Trophoblast cell (in vitro differentiated cells and primary cell): ENCODE data around the gene PDE6G.

Source experiments
- DNase-seq, 2 donors: peaks; one replicate each; pipeline ENCODE4 v3.0.0-alpha.2; 2016
- H2AFZ ChIP-seq: 2 replicates; pipeline ENCODE4 v1.6.1; 2013; ENCODE audit warnings: low read length, moderate library complexity, mild to moderate bottlenecking; ENCODE audit not compliant: insufficient read depth, poor library complexity
- H2AK5ac ChIP-seq: 2 replicates; pipeline ENCODE4 v1.6.1; 2013; ENCODE audit warnings: mild to moderate bottlenecking, low read length
- H2BK120ac ChIP-seq: 2 replicates; pipeline ENCODE4 v1.6.1; 2013; ENCODE audit warnings: low read length, mild to moderate bottlenecking, moderate library complexity; ENCODE audit not compliant: insufficient read depth, poor library complexity
- H2BK12ac ChIP-seq: 2 replicates; pipeline ENCODE4 v1.6.1; 2013; ENCODE audit warnings: mild to moderate bottlenecking, low read length, moderate library complexity
- H2BK5ac ChIP-seq: 2 replicates; pipeline ENCODE4 v1.6.1; 2013; ENCODE audit warnings: low read length, low read depth, moderate library complexity, mild to moderate bottlenecking; ENCODE audit not compliant: poor library complexity
- H3K14ac ChIP-seq: 2 replicates; pipeline ENCODE4 v1.6.1; 2013; ENCODE audit warnings: mild to moderate bottlenecking, low read length
- H3K18ac ChIP-seq: 2 replicates; pipeline ENCODE4 v1.6.1; 2013; ENCODE audit warnings: mild to moderate bottlenecking, low read length
- H3K23ac ChIP-seq: 2 replicates; pipeline ENCODE4 v1.6.1; 2013; ENCODE audit warnings: low read length
- H3K27ac ChIP-seq: 2 replicates; pipeline ENCODE4 v1.5.1; 2013; ENCODE audit warnings: low read depth, mild to moderate bottlenecking, inconsistent platforms, low read length, moderate library complexity
- H3K27me3 ChIP-seq: 2 replicates; pipeline ENCODE4 v1.6.1; 2013; ENCODE audit warnings: inconsistent platforms, mild to moderate bottlenecking, low read length, moderate library complexity; ENCODE audit not compliant: insufficient read depth
- H3K36me3 ChIP-seq, 2 experiments: 1 replicate in 1 of 2; 2 replicates in 1 of 2; pipeline ENCODE4 v1.6.1; 2013; ENCODE audit warnings: low read length in 2 of 2, mild to moderate bottlenecking in 2 of 2, moderate library complexity in 1 of 2; ENCODE audit not compliant: insufficient read depth in 2 of 2, control insufficient read depth in 1 of 2
- H3K4ac ChIP-seq: 2 replicates; pipeline ENCODE4 v1.6.1; 2013; ENCODE audit warnings: low read depth, mild to moderate bottlenecking, low read length, moderate library complexity
- H3K4me1 ChIP-seq, 2 experiments: 1 replicate in 1 of 2; 2 replicates in 1 of 2; pipeline ENCODE4 v1.6.1; 2013; ENCODE audit warnings: low read length in 2 of 2, mild to moderate bottlenecking in 2 of 2, moderate library complexity in 1 of 2; ENCODE audit not compliant: insufficient read depth in 2 of 2, control insufficient read depth in 1 of 2
- H3K4me2 ChIP-seq: 2 replicates; pipeline ENCODE4 v1.6.1; 2013; ENCODE audit warnings: inconsistent platforms, mild to moderate bottlenecking, low read length, moderate library complexity
- H3K4me3 ChIP-seq: 2 replicates; pipeline ENCODE4 v1.5.1; 2013; ENCODE audit warnings: mild to moderate bottlenecking, low read depth, low read length, inconsistent platforms
- H3K79me1 ChIP-seq: one replicate; pipeline ENCODE4 v1.6.1; 2013; ENCODE audit warnings: low read length
- H3K79me2 ChIP-seq: 2 replicates; pipeline ENCODE4 v1.6.1; 2013; ENCODE audit warnings: low read length, mild to moderate bottlenecking; ENCODE audit not compliant: control insufficient read depth, insufficient read depth, poor library complexity
- H3K9ac ChIP-seq: 2 replicates; pipeline ENCODE4 v1.6.1; 2013; ENCODE audit warnings: mild to moderate bottlenecking, low read length
- H3K9me3 ChIP-seq: 2 replicates; pipeline ENCODE4 v1.6.1; 2013; ENCODE audit warnings: low read depth, mild to moderate bottlenecking, control low read depth, inconsistent platforms, low read length; ENCODE audit not compliant: insufficient read depth
- H4K12ac ChIP-seq: 2 replicates; pipeline ENCODE4 v1.6.1; 2013; ENCODE audit warnings: low read depth, mild to moderate bottlenecking, low read length, moderate library complexity
- H4K8ac ChIP-seq: 2 replicates; pipeline ENCODE4 v1.6.1; 2013; ENCODE audit warnings: low read depth, mild to moderate bottlenecking, low read length, moderate library complexity
- H4K91ac ChIP-seq: one replicate; pipeline ENCODE4 v1.6.1; 2013; ENCODE audit warnings: low read depth, mild to moderate bottlenecking, low read length, moderate library complexity
- WGBS: extraction: QIAGEN DNeasy Blood & Tissue Kit; methylation state at CpG from one replicate; pipeline ENCODE4 v1.1.7; 2013; ENCODE audit warnings: missing lambda C conversion rate; ENCODE audit not compliant: insufficient read length, insufficient coverage; ENCODE audit errors: extremely low coverage; 5-methylcytosine and 5-hydroxymethylcytosine counted together

PDE6G gene

DNA sequence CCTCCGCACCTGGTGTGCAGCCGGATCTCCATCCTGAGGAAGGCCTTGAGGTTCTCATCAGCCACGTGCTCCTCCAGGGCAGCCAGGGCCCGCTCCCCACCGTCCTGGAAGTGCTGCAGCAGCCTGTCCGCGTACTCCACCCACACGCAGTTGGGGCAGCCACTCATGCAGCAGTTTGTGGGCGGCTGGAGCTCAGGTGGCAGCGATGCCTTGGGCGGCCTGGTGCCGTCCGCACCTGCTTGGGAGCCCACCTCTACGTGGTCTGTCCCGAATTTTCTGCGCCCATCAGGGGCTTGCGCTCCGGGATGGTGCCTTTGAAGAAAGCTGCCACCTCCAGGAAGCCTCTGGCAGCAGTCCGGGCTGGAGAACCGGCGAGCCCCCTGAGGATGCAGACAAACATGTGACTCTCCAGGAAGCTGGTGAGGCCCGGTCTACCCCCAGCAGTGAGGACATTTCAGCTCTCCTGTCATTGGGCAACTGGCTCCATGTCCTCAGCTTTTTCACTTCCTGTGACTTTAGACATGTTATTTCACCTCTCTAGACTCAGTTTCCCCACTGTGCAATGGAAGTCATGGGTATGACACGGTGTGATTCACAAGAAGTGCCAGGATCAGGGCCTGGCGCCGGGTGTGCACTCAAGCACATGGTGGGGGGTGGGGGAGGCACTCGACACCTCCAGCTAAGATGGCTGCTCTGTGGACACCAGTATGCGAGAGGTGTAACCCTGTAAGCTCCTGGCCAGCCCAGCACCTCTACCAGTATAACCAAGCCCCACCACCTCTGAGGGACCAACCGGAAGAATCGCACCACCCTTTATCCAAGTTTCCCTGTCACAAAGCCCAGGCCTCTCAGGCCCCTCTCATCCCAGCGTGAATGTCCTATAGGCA is 9.1 kb upstream of the PDE6G start:
- Histone ChIP-seq H3K14ac (peak overlapping the region; percentile 90), H2AK5ac (peak overlapping the region; percentile 64), H2BK5ac (peak overlapping the region; percentile 86), H3K4me3 (peak overlapping the region; percentile 81), H3K23ac (no peak overlapping the region), H3K27me3 (no peaks in the 10 kb centered on the region), H3K79me2 (peaks cover 13% of the 10 kb centered on the region), H3K79me1 (peaks cover 11% of the 10 kb centered on the region), H2BK12ac (no peak overlapping the region), H2AFZ (peak overlapping the region; percentile 82), H3K4ac (peak overlapping the region; percentile 56), H3K4me1 (peaks cover 16 to 18% of the 10 kb centered on the region in 2 experiments), H2BK120ac (peak overlapping the region; percentile 82), H3K9ac (peak overlapping the region; percentile 67), H3K4me2 (peak overlapping the region; percentile 67), H3K36me3 (peaks cover 14 to 23% of the 10 kb centered on the region in 2 experiments), H3K18ac (peak overlapping the region; percentile 83), H3K9me3 (no peaks in the 10 kb centered on the region), H4K8ac (peak overlapping the region; percentile 95), H4K91ac (peak overlapping the region; percentile 85), H3K27ac (no peak overlapping the region), H4K12ac (peak overlapping the region; percentile 79)
- DNase-seq = no peak
- no CpG with 5 or more reads among the region's 30 CpGs for WGBS

DNA sequence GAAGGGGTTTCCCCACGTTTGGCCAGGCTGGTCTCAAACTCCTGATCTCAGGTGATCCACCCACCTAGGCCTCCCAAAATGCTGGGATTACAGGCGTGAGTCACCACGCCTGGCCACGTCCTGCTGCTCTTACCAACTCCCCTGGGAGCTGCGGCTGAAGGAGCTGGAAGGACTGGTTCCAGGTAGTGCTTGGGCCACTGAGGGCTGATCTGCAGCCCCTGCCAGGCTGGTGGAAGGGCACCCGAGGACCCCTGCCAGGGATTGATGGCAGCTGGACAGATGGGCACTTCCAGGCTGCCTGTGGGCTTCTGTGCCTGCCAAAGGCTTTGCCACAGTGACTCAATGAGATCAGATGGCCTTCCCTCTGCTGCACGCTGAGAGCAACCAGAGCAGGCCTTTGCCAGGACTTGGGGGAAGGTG is 7.7 kb upstream of the PDE6G start:
- peaks cover 13% of the 10 kb centered on the region for H3K79me2 ChIP-seq
- no peak overlapping the region for H4K91ac ChIP-seq
- H3K27me3 ChIP-seq = no peaks in the 10 kb centered on the region
- no peak overlapping the region for H3K18ac ChIP-seq
- H3K4me2 ChIP-seq = no peak overlapping the region
- peaks cover 3 to 11% of the 10 kb centered on the region in 2 experiments for H3K36me3 ChIP-seq
- no peak overlapping the region for H4K12ac ChIP-seq
- WGBS = no CpG with 5 or more reads among the region's 7 CpGs
- H2BK120ac ChIP-seq = no peak overlapping the region
- no peaks in the 10 kb centered on the region for H3K9me3 ChIP-seq
- H2BK12ac ChIP-seq = no peak overlapping the region
- H2AK5ac ChIP-seq = no peak overlapping the region
- no peak overlapping the region for H3K27ac ChIP-seq
- peak; percentile 78 for DNase-seq
- H2BK5ac ChIP-seq = no peak overlapping the region
- H3K23ac ChIP-seq = no peak overlapping the region
- H3K9ac ChIP-seq = no peak overlapping the region
- H3K4me1 ChIP-seq = peaks cover 16 to 18% of the 10 kb centered on the region in 2 experiments
- H4K8ac ChIP-seq = no peak overlapping the region
- H3K4me3 ChIP-seq = no peak overlapping the region
- no peak overlapping the region for H3K4ac ChIP-seq
- no peak overlapping the region for H2AFZ ChIP-seq
- peaks cover 11% of the 10 kb centered on the region for H3K79me1 ChIP-seq
- no peak overlapping the region for H3K14ac ChIP-seq

- Histone ChIP-seq H3K4ac (no peak overlapping the region), H3K18ac (no peak overlapping the region), H3K9ac (no peak overlapping the region), H3K23ac (no peak overlapping the region), H3K9me3 (no peaks in the 10 kb centered on the region), H3K36me3 (peaks cover 0 to 5% of the 10 kb centered on the region in 2 experiments), H3K4me3 (no peak overlapping the region), H3K4me1 (peaks cover 12 to 13% of the 10 kb centered on the region in 2 experiments), H2AFZ (no peak overlapping the region), H4K8ac (no peak overlapping the region), H2BK5ac (no peak overlapping the region), H2AK5ac (no peak overlapping the region), H3K4me2 (no peak overlapping the region), H3K27me3 (no peaks in the 10 kb centered on the region), H3K27ac (no peak overlapping the region), H2BK120ac (no peak overlapping the region), H3K14ac (no peak overlapping the region), H4K91ac (no peak overlapping the region), H4K12ac (no peak overlapping the region), H3K79me2 (peaks cover 12% of the 10 kb centered on the region), H2BK12ac (no peak overlapping the region), H3K79me1 (peaks cover 10% of the 10 kb centered on the region)
- no CpG with 5 or more reads among the region's 4 CpGs for WGBS
- DNase-seq = no peak
Observed at GRCh38 chr17:81662002-81662401, 5.7 kb upstream of the PDE6G start.

DNA sequence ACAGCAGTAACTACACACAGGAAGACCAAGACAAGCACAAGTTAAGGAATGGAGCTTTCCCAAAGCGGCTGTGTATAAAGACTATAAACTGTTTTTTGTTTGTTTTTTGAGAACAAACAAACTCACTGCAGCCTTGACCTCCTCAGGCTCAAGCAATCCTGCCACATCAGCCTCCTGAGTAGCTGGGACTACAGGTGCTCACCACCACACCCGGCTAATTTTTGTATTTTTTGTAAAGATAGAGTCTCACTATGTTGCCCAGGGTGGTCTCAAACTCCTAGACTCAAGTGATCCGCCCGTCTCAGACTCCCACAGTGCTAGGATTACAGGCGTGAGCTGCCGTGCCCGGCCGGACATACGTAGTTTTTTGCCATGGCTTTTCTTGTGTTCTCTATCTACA is 4.1 kb upstream of the PDE6G start:
- DNase-seq = peak in 1 of 2 donors; percentile 2
- Histone ChIP-seq H3K79me2 (no peaks in the 10 kb centered on the region), H3K36me3 (peaks cover 0 to 5% of the 10 kb centered on the region in 2 experiments), H4K8ac (no peak overlapping the region), H4K12ac (no peak overlapping the region), H3K23ac (no peak overlapping the region), H3K27me3 (no peaks in the 10 kb centered on the region), H3K4me1 (peaks cover 6 to 8% of the 10 kb centered on the region in 2 experiments), H3K18ac (no peak overlapping the region), H3K4me3 (no peak overlapping the region), H3K14ac (no peak overlapping the region), H2BK5ac (no peak overlapping the region), H4K91ac (no peak overlapping the region), H3K4ac (no peak overlapping the region), H2BK12ac (no peak overlapping the region), H2AK5ac (no peak overlapping the region), H2BK120ac (no peak overlapping the region), H3K9me3 (no peaks in the 10 kb centered on the region), H3K4me2 (no peak overlapping the region), H2AFZ (no peak overlapping the region), H3K27ac (no peak overlapping the region), H3K79me1 (no peaks in the 10 kb centered on the region), H3K9ac (no peak overlapping the region)
- WGBS = no CpG with 5 or more reads among the region's 9 CpGs
